HT-29 (cell line): Measurements from ENCODE around the gene PLEKHG1. TPM values are rescaled to one million over a fixed set of nuclear protein-coding genes. Genes with fewer than 3 reads are reported as not detected.

Source experiments
- DNase-seq: peaks from one replicate; pipeline ENCODE4 v3.0.0-alpha.2; 2015; ENCODE audit warnings: low spot score
- total RNA-seq: library from RNA; depleted of rRNA; stranded (reverse); fragments of >200 nt; shearing (Covaris generic); gene quantifications from 2 replicates; pipeline ENCODE4 v1.2.3, GENCODE V29; 2014

The PLEKHG1 gene
- total RNA-seq, 1 experiment from 2014 or later = 7.2 TPM

GRCh38 chr6:150619275-150619674 lies 19.6 kb downstream of the PLEKHG1 start:
- no peak for DNase-seq

- no peak for DNase-seq
These were observed 20.6 kb downstream of the PLEKHG1 start for GRCh38 chr6:150620244-150620643.

GRCh38 chr6:150620763-150621162 lies 21.1 kb downstream of the PLEKHG1 start:
- DNase-seq = no peak

GRCh38 chr6:150622476-150622875 lies 22.8 kb downstream of the PLEKHG1 start:
- DNase-seq = no peak

- DNase-seq = peak; percentile 43
These were observed 23.5 kb downstream of the PLEKHG1 start for GRCh38 chr6:150622941-150623874.

GRCh38 chr6:150624191-150624590 lies 24.5 kb downstream of the PLEKHG1 start:
- DNase-seq = no peak

- no peak for DNase-seq
These were observed 26.2 kb downstream of the PLEKHG1 start for GRCh38 chr6:150625927-150626326.

GRCh38 chr6:150627154-150627553 lies 27.5 kb downstream of the PLEKHG1 start:
- DNase-seq = no peak

GRCh38 chr6:150627585-150628025 lies 27.9 kb downstream of the PLEKHG1 start:
- DNase-seq = no peak

GRCh38 chr6:150628908-150629307 lies 29.2 kb downstream of the PLEKHG1 start:
- DNase-seq = no peak

- no peak for DNase-seq
These were observed 31.7 kb downstream of the PLEKHG1 start for GRCh38 chr6:150631283-150631983.

GRCh38 chr6:150631984-150632642 lies 32.4 kb downstream of the PLEKHG1 start:
- DNase-seq = no peak

GRCh38 chr6:150632785-150633485 lies 33.2 kb downstream of the PLEKHG1 start:
- no peak for DNase-seq

GRCh38 chr6:150633486-150633834 lies 33.8 kb downstream of the PLEKHG1 start:
- no peak for DNase-seq

- no peak for DNase-seq
These were observed 34.7 kb downstream of the PLEKHG1 start for GRCh38 chr6:150634176-150634963.

GRCh38 chr6:150634964-150635292 lies 35.2 kb downstream of the PLEKHG1 start:
- no peak for DNase-seq

GRCh38 chr6:150635906-150636514 lies 36.3 kb downstream of the PLEKHG1 start:
- no peak for DNase-seq

GRCh38 chr6:150636808-150637207 lies 37.1 kb downstream of the PLEKHG1 start:
- no peak for DNase-seq

- no peak for DNase-seq
These were observed 37.6 kb downstream of the PLEKHG1 start for GRCh38 chr6:150637266-150637665.

GRCh38 chr6:150638267-150638666 lies 38.6 kb downstream of the PLEKHG1 start:
- DNase-seq = no peak
